Astrocyte (in vitro differentiated cells and primary cell): ENCODE results near the gene GPAT2. TPM values are rescaled to one million over a fixed set of nuclear protein-coding genes. Genes with fewer than 3 reads are reported as not detected.
"Not testable (repeated sequence)": the region's sequence is repeated elsewhere in the genome, so short reads cannot be mapped to it uniquely, and the experiment has no call there.

Source experiments
- DNase-seq: peaks from one replicate; pipeline ENCODE4 v3.0.0-alpha.2; 2010; ENCODE audit warnings: low read depth
- FAIRE-seq: peaks from 2 replicates; lab custom pipeline; 2011; peaks lifted over from hg19 to GRCh38; lab: Jason Lieb, UNC
- H2AFZ ChIP-seq: 2 replicates; pipeline ENCODE4 v1.6.0; 2012; ENCODE audit warnings: low read depth, low read length, inconsistent platforms
- H3K27ac ChIP-seq: 2 replicates; pipeline ENCODE4 v1.5.1; 2011; ENCODE audit warnings: low read depth, low read length, inconsistent platforms
- H3K27me3 ChIP-seq: 2 replicates; pipeline ENCODE4 v1.6.0; 2011; ENCODE audit warnings: low read length, inconsistent platforms; ENCODE audit not compliant: insufficient read depth
- H3K36me3 ChIP-seq: 2 replicates; pipeline ENCODE4 v1.5.1; 2011; ENCODE audit warnings: low read length, inconsistent platforms; ENCODE audit not compliant: insufficient read depth
- H3K4me1 ChIP-seq: 2 replicates; pipeline ENCODE4 v1.5.1; 2011; ENCODE audit warnings: low read length, inconsistent platforms; ENCODE audit not compliant: insufficient read depth
- H3K4me2 ChIP-seq: 2 replicates; pipeline ENCODE4 v1.6.0; 2012; ENCODE audit warnings: low read length, inconsistent platforms
- H3K4me3 ChIP-seq: 2 replicates; pipeline ENCODE4 v1.5.1; 2011; ENCODE audit warnings: low read depth, mild to moderate bottlenecking, low read length, inconsistent platforms; ENCODE audit not compliant: insufficient read depth
- H3K79me2 ChIP-seq: 2 replicates; pipeline ENCODE4 v1.6.0; 2012; ENCODE audit warnings: mild to moderate bottlenecking, low read length, inconsistent platforms; ENCODE audit not compliant: insufficient read depth
- H3K9ac ChIP-seq: 2 replicates; pipeline ENCODE4 v1.6.0; 2012; ENCODE audit warnings: mild to moderate bottlenecking, low read length, inconsistent platforms
- H3K9me3 ChIP-seq: 2 replicates; pipeline ENCODE4 v1.5.1; 2012; ENCODE audit warnings: low read depth, mild to moderate bottlenecking, low read length, inconsistent platforms; ENCODE audit not compliant: insufficient read depth
- H4K20me1 ChIP-seq: 2 replicates; pipeline ENCODE4 v1.6.0; 2012; ENCODE audit warnings: low read length, inconsistent platforms; ENCODE audit not compliant: insufficient read depth
- H3K27ac Mint-ChIP-seq: one replicate; pipeline ENCODE4 v1.8.0; 2021; ENCODE audit warnings: mild to moderate bottlenecking, mixed read lengths; ENCODE audit not compliant: unreplicated experiment
- H3K27me3 Mint-ChIP-seq: one replicate; pipeline ENCODE4 v1.8.0; 2021; ENCODE audit warnings: low read depth, mixed read lengths; ENCODE audit not compliant: unreplicated experiment
- H3K36me3 Mint-ChIP-seq: one replicate; pipeline ENCODE4 v1.8.0; 2021; ENCODE audit warnings: low read depth, mixed read lengths; ENCODE audit not compliant: unreplicated experiment
- H3K4me1 Mint-ChIP-seq: one replicate; pipeline ENCODE4 v1.8.0; 2021; ENCODE audit warnings: low read depth, mixed read lengths; ENCODE audit not compliant: unreplicated experiment
- H3K4me3 Mint-ChIP-seq: one replicate; pipeline ENCODE4 v1.8.0; 2021; ENCODE audit warnings: mild to moderate bottlenecking, moderate library complexity, mixed read lengths; ENCODE audit not compliant: unreplicated experiment
- H3K9me3 Mint-ChIP-seq: one replicate; pipeline ENCODE4 v1.8.0; 2021; ENCODE audit warnings: mild to moderate bottlenecking, mixed read lengths; ENCODE audit not compliant: unreplicated experiment
- CTCF ChIP-seq: IDR thresholded peaks from 2 replicates; pipeline ENCODE4 v1.5.1; 2011; ENCODE audit warnings: low read depth, mild to moderate bottlenecking, inconsistent platforms, low read length, moderate library complexity; ENCODE audit not compliant: insufficient read depth
- EZH2 ChIP-seq: IDR thresholded peaks from 2 replicates; pipeline ENCODE4 v1.6.1; 2012; ENCODE audit warnings: mild to moderate bottlenecking, low read length, inconsistent platforms; ENCODE audit not compliant: insufficient read depth
- total RNA-seq: library from RNA; stranded (reverse); gene quantifications from 2 replicates; pipeline ENCODE4 v1.2.1, GENCODE V29; 2021

Gene GPAT2
- total RNA-seq, 1 donor from 2014 or later = 0.27 TPM

- no peak overlapping the region for H2AFZ ChIP-seq
- H3K4me1 Mint-ChIP-seq = no peaks in the 10 kb centered on the region
- no peak overlapping the region for H3K4me2 ChIP-seq
- no peak overlapping the region for H3K9ac ChIP-seq
- H3K4me1 ChIP-seq = peaks cover 2% of the 10 kb centered on the region
- no peak overlapping the region for H3K27ac ChIP-seq
- no peaks in the 10 kb centered on the region for H3K27me3 ChIP-seq
- TF ChIP-seq CTCF (no peak), EZH2 (no peak)
- H3K79me2 ChIP-seq = no peaks in the 10 kb centered on the region
- no peaks in the 10 kb centered on the region for H3K36me3 ChIP-seq
- H3K9me3 ChIP-seq = no peaks in the 10 kb centered on the region
- no peaks in the 10 kb centered on the region for H3K9me3 Mint-ChIP-seq
- FAIRE-seq = no peak
- peaks cover 10% of the 10 kb centered on the region for H3K27me3 Mint-ChIP-seq
- no peak overlapping the region for H3K27ac Mint-ChIP-seq
- no peaks in the 10 kb centered on the region for H3K36me3 Mint-ChIP-seq
- no peak overlapping the region for H3K4me3 ChIP-seq
- H4K20me1 ChIP-seq = no peaks in the 10 kb centered on the region
- no peak overlapping the region for H3K4me3 Mint-ChIP-seq
- no peak for DNase-seq
Observed at GRCh38 chr2:96024336-96025193, 10.2 kb downstream of the GPAT2 start.

GRCh38 chr2:96023701-96024100 lies 11.0 kb downstream of the GPAT2 start:
- not testable (repeated sequence) for H3K27ac ChIP-seq, H3K79me2 ChIP-seq, H3K36me3 ChIP-seq, H2AFZ ChIP-seq, H3K4me3 Mint-ChIP-seq, H3K4me2 ChIP-seq, H3K27me3 ChIP-seq, H3K4me1 ChIP-seq, H3K27ac Mint-ChIP-seq, H3K36me3 Mint-ChIP-seq, H3K4me1 Mint-ChIP-seq, H3K9me3 Mint-ChIP-seq, H3K9me3 ChIP-seq, FAIRE-seq, H3K4me3 ChIP-seq, H4K20me1 ChIP-seq, H3K9ac ChIP-seq, DNase-seq
- peaks cover 10% of the 10 kb centered on the region for H3K27me3 Mint-ChIP-seq

- H3K27me3 Mint-ChIP-seq = peaks cover 10% of the 10 kb centered on the region
- not testable (repeated sequence) for H3K27ac ChIP-seq, H3K9ac ChIP-seq, H3K4me2 ChIP-seq, H3K27ac Mint-ChIP-seq, H4K20me1 ChIP-seq, H3K36me3 Mint-ChIP-seq, H3K27me3 ChIP-seq, H3K4me1 Mint-ChIP-seq, H3K4me3 ChIP-seq, H3K36me3 ChIP-seq, H3K79me2 ChIP-seq, FAIRE-seq, H3K4me3 Mint-ChIP-seq, H3K9me3 Mint-ChIP-seq, H3K4me1 ChIP-seq, H3K9me3 ChIP-seq, H2AFZ ChIP-seq
- peak; percentile 42 for DNase-seq
- TF ChIP-seq CTCF = peak; percentile 59
Observed at GRCh38 chr2:96022701-96023447, 11.8 kb downstream of the GPAT2 start.

GRCh38 chr2:96022126-96022525 lies 12.6 kb downstream of the GPAT2 start:
- H4K20me1 ChIP-seq, H3K9me3 ChIP-seq, H3K27ac ChIP-seq, H3K4me1 Mint-ChIP-seq, H3K79me2 ChIP-seq, H3K4me3 ChIP-seq, H3K4me2 ChIP-seq, H3K4me3 Mint-ChIP-seq, DNase-seq, H3K4me1 ChIP-seq, H3K36me3 Mint-ChIP-seq, H3K27ac Mint-ChIP-seq, H3K27me3 ChIP-seq, H3K9ac ChIP-seq, FAIRE-seq, H3K36me3 ChIP-seq, H2AFZ ChIP-seq, H3K9me3 Mint-ChIP-seq: not testable (repeated sequence)
- H3K27me3 Mint-ChIP-seq = peaks cover 10% of the 10 kb centered on the region
